LNCAP (cell line): ENCODE data around the gene SDK1.

Experiments
- TF ChIP-seq, protein P1 (sequence below): fragments of 450-650 bp; IDR thresholded peaks from 2 replicates; pipeline ENCODE4 v1.5.1; 2017; ENCODE audit warnings: mild to moderate bottlenecking

The SDK1 gene

GRCh38 chr7:3560495-3560894 is 259.4 kb downstream of the SDK1 start:
- TF ChIP-seq, protein P1, sequence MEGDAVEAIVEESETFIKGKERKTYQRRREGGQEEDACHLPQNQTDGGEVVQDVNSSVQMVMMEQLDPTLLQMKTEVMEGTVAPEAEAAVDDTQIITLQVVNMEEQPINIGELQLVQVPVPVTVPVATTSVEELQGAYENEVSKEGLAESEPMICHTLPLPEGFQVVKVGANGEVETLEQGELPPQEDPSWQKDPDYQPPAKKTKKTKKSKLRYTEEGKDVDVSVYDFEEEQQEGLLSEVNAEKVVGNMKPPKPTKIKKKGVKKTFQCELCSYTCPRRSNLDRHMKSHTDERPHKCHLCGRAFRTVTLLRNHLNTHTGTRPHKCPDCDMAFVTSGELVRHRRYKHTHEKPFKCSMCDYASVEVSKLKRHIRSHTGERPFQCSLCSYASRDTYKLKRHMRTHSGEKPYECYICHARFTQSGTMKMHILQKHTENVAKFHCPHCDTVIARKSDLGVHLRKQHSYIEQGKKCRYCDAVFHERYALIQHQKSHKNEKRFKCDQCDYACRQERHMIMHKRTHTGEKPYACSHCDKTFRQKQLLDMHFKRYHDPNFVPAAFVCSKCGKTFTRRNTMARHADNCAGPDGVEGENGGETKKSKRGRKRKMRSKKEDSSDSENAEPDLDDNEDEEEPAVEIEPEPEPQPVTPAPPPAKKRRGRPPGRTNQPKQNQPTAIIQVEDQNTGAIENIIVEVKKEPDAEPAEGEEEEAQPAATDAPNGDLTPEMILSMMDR, result no peak

GRCh38 chr7:3561932-3562331 is 260.9 kb downstream of the SDK1 start:
- TF ChIP-seq, protein P1, result no peak

- TF ChIP-seq, protein P1, result no peak
Measured at GRCh38 chr7:3564231-3564630, 263.2 kb downstream of the SDK1 start.

GRCh38 chr7:3568516-3568915 is 267.5 kb downstream of the SDK1 start:
- TF ChIP-seq, protein P1, result no peak

- TF ChIP-seq, protein P1, result no peak
Measured at GRCh38 chr7:3569643-3570042, 268.6 kb downstream of the SDK1 start.

DNA sequence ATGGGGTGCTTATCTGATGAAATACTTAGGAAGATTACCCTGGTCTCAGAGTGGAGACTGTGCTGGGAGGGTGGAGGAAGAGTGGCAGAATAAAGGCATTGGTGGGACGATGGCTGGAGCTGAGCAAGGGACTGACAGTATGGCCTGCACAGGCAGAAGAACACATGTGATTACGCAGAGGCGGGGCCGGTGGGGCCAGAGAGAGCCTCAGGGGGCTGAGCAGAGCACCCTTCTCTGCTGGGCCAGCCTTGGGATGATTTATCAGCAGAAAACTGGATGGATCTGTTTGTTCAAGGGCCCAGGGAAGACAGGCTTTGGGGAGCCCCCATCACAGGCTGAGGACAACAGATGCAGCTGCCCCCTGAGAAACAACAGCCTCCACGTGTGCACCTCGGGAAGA is 272.1 kb downstream of the SDK1 start:
- TF ChIP-seq, protein P1, result no peak

DNA sequence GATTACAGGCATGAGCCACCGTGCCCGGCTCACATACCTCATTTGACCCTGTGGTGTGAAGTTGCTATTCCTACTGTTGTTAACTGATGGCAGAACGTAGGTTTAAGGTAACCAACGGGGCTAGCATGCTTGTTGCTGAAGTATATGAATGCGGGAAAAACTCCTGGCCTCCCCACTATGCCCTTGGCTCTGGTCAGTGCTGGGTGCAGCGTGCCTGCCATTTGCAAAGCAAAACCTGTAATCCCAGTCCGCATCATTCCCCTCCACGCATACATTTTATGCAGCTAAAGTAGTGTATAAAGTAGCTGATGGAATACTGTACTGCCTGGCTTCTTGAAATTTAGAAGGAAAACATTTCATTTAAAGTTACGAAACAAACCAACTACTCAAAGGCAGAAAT is 273.3 kb downstream of the SDK1 start:
- TF ChIP-seq, protein P1, result no peak

GRCh38 chr7:3575753-3576531 is 274.9 kb downstream of the SDK1 start:
- TF ChIP-seq, protein P1, result no peak
